NCI-H774 (cell line): ENCODE measurements around the gene OBSCN.

Source experiments
- DNase-seq: peaks from one replicate; lab custom pipeline; 2025; lab: John Stamatoyannopoulos, UW

Gene OBSCN

DNA sequence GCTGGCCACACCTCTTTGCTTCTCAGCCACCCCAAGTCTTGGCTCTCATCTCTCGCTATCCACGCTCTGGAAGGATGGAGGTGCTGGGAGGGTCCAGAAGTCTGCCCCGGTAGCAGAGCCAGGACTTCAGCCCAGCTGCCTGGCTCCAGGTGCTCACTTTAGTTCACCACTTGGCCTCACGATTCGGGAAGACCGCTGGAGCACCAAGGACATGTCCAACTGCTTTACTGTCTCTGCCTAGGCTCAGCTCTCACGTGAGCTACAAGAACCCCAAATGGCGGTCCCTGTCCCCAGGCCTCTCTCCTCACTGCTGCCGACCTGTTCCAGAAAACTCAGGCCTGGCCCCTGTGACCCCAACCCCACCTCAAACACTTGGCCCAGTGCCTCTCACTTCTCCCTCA lies 195.4 kb downstream of the OBSCN start:
- no peak for DNase-seq

DNA sequence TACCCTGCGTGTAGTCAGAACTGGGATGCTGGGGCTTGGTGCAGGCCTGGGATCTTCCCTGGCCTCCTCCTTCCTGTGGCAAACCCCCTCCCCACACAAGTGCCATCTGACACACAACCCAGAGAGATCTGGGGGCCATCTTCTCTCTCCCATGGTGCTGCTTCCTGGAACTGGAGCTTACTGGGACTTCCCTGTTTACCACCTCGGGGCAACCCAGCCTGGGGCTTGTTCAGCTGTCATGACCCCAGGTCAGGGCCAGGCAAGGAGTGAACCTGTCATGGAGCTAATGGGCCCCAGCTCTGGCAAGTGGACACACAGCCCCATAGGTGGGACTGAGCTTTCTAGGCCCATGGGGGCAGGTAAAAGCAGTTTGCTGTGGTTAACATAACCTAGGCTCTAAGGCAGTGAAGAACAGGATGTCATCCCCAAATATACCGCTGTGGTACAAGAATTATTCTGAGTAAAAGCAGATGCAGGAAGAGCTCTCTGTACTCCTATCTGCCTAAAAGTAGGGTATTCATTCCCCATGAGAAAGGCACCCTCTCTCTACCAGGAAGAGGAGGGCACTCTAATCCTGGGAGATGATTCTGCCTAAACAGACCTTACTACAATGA lies 196.4 kb downstream of the OBSCN start:
- no peak for DNase-seq

DNA sequence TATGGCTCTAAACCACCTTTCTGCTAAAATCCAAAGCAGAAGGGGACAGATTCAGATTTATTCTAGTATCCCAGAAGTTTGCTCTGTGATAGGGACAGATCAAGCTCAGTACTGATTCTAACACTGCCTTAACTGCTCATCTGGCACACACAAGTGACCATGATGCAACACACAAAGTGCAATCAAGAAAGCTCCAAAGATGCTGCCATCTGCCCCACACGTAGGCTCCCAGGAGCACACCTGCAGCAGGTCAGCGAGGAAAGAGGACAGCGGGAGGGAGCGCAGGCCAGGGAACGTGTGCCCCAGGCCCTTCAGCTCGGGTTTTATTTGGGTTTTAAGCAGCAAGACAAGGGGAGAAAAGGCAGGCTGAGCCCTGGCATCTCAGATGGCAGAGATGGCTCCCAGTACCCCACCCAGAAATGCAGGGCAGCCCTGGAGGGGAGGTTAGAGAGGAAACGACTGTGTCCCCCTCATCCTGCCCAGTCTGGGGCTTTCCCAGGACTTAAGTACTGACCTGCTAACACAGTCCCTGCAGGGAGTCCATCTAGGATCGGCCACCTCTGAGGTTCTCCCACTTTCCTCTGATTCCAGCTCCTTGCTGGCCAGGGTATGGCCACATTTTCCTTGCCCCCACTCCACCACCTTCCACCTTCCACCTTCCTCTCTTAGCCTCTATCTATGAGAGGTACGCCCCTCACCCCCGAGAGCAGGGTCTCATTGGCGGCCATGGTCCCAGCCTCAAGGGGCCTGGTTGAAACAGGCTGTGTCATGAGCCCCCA lies 197.5 kb downstream of the OBSCN start:
- DNase-seq = no peak

DNA sequence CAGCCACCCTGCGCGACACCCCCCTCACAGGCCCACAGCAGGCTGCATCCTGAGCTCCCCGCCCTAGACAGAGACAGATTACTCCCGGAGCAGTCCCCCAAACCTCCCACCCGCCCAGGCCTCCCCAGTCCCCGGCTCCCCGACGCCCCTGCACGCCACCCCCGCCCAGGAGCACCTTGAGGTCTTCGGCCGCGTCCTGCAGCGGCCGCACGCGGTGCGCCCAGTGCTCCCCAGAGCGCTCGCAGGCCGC lies 198.1 kb downstream of the OBSCN start:
- no peak for DNase-seq

DNA sequence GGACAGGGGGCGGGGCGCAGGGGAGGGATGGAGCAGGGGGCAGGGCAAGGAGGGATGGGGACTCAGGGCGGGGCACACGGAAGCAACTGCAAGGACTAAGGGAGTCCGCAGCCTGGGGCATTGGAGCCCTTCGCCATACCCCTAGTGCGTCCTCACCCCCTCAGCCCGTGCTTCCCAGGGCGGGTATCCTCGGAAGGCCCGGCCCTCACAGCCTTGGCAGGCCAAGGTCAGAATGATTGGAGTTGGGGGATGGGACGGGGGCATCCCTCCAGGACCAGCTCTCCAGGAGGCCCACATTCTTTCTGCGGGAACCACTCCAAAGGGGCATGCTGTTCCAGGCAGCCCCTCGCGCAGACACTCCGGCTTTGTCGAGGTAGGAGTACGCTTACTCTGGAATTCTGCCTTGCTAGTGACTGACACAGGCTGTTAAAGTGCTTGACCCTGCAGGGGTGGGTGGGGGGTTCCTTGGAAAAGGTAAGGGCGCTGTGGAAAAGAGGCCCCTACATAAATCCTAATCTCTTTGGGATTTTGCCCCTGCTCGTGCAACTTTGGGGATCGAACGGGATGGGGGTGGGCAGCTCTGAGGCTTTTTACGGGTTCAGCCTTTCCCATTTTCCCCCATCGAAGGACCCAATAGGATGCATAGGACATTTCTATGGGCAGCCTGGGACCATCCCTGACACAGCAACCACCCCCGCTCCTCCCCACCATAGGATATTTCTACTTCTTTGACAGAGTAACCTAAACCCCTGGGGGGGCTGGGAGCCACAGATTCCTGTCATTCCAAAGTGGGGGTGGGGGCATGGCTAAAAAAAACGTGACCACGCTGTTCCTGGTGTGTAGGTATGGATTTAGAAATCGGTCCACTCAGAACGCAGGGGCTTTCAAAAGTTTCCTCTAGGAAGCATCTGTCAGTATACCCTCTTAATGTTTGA lies 199.5 kb downstream of the OBSCN start:
- DNase-seq = no peak

DNA sequence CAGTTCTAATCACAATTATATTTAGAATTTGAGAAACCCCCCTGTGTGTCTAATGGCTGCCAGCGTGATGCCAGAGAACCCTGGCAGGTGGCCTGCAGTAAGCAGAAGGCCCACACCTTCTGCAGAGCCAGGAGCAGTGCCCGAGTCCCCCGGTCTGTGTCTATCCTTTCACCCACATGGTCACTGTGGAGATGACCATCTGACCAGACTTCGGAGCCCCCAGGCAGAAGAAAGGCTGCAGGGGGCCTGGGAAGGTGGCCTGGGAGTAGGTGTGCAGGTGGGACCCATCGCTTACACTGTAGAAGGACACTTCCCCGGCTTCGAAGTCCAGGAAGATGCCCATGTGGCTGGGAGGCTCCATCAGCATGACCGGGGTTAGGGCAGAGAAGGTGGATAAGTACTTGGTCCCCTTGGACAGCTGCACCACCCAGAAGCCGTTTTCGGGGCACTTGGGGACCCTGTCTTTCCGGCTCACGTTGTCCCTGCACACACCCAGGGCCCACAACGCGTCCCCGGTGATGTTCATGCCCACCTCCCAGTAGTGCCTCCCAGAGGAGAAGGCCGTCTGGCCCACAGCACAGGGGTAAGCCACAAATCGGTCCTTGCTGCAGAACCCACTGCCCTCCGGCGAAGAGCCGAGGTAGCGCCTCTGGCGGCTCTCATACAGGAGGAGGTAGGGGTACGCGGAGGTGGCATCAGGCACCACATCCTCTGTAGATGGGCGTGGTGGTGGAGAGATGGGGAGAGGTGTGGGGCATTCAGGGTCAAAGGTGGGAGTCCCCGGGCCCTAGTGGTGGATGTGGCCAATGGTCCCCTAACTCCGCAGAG lies 200.4 kb downstream of the OBSCN start:
- no peak for DNase-seq

DNA sequence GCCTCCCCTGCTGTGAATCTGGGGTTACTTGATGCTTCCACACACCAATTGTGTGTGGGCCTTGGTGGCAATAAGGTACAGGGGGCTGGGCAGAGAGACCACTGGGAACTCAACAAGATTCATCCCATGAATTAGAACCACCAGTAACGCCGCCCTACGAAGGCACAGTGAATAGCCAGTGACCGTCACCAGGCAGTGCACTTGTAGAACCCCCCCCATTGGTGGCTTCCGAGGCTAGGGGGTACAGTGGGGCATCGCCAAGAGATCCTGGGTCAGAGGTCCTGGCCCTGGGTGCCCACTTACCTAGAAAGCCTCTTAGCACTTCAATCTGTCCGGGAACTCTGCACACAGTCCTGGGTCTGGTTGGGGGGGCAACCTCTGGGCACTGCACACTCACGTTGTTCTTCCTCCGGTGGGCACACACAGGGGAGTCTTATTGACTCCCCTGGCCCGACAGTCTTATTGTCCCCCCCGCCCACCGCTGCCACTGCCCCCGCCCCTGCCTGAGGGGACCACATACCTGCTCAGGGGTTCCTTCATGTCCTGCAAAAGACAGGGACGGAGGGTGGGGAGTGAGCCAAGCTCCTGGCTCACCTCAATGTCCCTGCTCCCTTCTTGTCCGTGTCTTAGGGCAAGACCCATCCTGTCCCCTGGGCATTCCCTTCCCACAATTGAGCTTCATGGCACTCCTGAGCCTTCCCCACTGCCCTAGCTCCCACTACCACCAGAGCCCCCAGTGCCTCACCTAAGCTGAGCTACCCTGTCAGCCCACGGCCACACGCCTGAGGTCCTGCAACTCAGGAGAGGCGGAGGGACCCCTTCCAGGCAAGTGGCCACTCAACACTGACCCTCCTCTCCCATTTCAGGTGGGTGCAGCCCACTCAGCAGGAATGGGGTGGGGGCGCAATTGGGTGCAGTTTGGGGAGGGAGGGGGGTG lies 201.3 kb downstream of the OBSCN start:
- DNase-seq = no peak

DNA sequence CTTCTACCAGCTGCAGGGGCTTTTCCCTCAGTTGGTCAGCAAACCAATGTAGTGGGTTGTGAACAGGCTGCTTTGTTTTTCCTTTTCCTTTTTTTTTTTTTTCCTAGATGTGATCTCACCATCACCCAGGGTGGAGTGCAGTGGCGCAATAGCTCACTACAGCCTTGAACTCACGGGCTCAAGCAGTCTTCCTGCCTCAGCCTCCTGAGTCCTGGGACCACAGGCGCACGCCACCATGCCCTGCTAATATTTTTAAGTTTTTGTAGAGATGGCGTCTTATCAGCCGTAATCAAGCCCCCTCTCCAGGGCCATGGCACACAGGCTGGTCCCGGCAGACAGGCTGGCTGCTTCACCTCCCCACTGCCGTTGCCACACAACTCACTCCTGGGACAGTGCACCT lies 202.2 kb downstream of the OBSCN start:
- no peak for DNase-seq

DNA sequence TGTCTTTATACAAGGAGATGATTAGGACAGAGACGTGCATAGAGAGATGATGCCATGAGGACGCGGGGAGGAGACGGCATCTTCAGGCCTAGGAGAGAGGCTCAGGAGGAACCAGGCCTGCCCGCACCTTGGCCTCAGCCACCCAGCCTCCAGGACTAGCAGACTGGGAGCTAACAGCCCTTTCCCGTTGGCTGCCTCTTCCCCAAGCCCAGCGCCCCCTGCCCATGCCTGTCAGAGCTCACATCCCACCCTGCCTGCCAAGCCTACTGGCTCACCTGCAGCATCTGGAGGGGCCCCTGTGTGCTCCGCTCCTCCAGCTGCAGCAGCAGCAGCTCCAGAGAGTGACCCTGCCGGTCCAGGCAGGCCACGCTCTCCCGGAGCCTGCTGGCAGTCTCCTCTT lies 202.8 kb downstream of the OBSCN start:
- DNase-seq = no peak

DNA sequence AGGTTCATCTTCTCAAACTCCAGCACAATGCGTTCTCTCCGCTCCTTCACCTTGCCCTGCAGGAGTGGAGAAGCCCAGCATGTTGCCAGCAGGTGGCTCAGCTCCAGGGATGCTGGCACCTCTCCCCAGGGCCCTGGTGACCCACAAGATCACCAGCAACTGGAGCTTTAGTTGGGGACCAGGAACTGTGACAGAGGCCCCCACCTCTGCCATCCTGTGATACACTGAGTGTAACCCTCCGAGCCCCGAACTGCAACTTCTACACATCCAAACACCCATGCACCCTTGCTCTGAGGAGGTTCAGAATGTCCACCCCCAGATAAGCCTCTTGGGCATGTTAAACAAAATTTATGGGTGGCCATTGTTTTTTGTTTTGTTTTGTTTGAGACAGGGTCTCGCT lies 203.3 kb downstream of the OBSCN start:
- DNase-seq = no peak

DNA sequence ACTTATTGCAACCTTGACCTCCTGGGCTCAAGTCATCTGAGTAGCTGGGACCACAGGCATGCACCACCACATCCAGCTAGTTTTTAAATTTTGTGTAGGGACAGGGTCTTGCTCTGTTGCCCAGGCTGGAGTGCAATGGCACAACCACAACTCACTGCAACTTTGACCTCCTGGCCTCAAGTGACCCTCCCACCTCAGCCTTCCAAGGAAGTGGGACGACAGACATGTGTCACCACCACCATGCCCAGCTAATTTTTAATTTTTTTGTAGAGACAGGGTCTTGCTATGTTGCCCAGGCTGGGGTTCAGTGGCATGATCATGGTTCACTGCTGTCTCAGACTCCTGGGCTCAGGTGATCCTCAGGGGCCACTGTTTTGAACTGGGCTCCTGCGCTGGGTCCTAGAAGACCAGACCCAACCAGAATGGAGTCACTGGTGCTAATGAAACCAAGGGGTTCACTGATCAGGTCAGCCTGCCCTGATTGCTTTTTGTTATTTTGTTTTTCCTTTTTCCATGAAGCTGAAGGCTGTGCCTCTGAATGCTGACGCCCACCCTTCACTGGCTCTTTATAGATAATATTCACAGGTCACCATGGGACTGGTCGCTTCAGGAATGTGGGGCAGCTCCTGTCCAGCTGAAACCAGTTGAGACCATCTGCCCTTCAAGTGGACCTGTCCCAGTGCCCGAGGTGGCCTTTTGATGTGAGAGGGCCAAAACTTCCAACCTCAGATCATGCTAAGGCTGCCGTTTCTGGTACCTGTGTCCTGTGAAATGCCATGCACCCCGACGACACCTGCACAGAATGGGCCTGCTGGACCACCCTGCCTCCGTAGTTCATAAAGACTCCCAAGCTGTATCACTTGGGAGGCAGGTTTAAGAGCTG lies 203.9 kb downstream of the OBSCN start:
- DNase-seq = no peak

DNA sequence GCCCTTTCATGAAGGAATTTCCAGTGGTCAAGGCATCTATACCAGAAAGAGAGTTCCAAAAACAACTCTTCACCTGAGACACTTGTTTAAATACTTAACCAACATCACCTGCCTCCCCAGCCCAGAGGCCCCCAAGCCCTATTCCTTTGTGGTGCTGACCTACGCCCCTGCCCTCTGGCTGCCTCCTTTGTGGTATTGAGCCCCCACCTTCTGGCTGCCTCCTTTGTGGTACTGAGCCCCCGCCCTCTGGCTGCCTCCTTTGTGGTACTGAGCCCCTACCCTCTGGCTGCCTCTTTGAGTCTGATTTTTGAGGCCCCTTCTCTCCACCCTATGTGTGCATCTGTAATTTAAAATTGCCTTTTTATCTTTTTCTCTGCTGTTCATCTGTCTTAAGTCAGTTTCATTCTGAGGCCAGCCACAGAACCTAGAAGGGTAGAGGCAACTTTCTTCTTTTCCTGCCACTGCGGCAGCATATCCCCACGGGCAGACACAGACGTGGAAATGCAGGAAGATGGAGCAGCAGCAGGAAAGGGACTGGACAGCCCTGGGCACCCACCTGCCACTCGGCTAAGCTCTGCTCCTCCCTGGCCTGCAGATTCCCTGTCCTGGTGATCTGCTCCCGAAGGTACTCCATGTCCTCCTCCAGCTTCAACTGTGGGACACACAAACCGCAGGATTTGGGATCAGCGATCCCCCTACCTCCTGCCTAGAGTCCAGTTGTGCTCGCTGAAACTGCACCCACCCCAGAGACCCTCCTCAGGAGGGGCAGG lies 205.6 kb downstream of the OBSCN start:
- no peak for DNase-seq

DNA sequence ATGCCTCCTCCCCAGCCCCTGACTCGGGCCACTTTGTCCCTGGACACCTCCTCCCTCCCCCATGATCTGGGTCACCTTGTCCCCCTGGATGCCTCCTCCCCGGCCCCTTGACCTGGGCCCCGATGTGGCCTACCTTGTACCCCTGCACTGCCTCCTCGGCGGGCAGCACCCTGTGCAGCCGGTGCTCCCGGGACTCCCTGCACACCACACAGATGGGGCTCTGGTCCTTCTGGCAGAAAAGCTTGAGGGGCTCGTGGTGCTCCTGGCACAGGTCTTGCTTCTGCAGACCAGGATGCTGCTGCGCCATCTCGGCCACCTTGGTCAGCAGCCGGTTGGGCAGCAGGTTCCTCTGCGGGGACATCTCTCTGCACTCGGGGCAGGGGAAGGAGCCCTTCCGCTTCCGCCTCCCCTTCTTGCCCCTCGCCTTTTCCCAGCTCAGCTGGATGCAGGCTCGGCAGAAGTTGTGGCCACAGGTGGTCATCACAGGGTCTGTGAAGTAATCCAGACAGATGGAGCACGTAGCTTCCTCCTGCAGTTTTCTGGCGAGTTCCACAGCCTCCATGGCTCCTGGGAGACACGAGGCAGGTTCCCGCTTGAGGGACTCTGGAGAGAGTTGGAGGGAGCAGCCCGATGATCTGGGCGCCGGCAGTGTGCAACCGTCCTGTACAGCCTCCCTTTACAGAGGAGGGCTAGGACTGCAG lies 206.8 kb downstream of the OBSCN start:
- no peak for DNase-seq

DNA sequence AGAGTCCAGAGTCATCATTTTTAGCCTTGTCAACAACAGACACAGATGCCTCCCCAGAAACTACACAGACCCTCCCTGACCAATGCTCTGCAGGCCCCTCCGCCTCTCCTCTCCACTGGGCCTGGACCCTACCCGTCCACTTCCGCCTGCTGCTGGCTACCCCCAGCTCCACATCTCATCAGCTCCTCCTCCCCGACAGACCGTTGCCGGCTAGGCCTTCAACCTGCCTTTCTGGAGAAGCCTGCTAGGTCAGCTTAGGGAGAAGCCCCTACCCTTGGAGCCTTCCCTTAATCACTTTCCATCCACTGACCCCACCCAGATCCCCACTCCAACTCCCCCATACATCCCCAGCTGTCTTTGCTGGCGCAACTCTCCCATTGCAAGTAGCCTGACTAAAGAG lies 207.4 kb downstream of the OBSCN start:
- DNase-seq = no peak

DNA sequence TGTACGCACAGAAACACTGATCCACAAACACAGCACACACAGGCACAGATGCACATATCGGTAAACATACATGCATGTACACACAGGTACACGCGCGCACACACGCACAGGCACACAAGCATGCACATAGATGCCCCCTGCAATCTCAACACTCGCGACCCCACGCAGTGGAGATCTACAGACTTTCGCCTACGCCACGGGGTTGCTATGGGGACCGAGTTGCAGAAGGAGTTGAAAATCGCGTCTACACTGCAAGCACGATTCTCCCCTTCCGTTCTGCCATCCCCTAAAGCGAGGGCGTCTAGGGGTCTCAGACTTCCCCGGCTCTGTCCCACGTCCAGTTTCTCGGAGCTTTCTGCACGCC lies 208.0 kb downstream of the OBSCN start:
- no peak for DNase-seq

DNA sequence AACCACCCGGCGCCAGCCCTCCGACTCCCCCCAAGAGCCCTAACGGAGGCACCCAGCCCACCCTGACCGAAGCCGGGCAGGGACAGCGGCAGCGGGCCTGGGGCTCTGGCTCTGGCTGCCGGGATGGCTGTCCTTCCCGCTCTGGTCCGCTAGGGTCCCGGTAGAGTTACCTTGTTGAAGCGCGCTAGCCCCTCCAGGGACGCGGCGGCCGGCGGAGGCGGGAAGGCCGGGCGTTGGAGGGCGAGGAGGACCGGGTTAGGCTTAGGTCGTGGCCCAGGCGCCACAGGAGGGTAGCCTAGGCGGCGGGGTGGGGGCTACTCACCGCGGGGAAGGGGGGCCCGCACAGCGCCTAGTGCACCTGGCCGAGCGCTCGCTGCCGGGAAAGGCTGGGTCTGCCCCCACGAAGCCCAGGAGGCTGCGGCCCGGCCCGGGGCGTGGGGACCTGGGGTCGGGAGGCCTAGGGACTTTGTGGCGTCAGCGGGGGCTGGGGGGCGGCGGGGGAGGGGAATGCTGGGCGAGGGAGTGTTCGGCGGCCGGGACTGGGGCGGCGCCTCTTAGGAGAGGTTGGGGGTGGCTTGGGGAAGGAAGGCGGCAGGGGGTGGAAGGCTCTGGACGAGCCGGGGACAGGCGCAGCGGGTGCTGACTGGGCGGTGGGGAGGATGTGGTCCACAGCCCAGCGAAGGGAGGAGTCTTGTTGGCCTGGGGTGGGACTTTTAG lies 208.5 kb downstream of the OBSCN start, which contains the start of gene TRIM17:
Gene TRIM17 (minus strand): TSS at position 645 of the 717 bp plus-strand sequence. CDS start 1,789 bp downstream, outside the sequence.
- DNase-seq = no peak

DNA sequence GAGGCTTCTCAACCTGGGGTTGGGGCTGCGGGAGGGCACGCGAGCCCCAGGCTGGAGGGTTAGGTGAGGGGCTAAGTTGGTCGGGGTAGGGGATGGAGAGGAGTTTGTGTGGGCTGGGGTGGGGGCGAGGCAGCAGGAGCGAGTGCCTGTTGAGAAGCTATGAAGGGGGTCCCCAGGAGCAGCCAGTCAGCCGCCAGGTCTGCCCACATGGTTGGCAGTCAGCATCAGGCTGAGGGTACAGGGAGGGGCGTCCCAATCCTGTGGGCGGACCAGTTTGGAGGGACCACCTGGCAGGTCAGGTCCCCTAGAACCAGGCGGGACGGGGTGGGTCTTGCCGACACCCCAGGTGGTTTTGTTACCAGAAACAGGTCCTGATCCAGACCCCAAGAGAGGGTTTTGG lies 209.2 kb downstream of the OBSCN start:
- no peak for DNase-seq
